Fibroblast of the aortic adventitia (primary cell): ENCODE measurements around the gene GFM1. TPM values are rescaled to one million over a fixed set of nuclear protein-coding genes. Genes with fewer than 3 reads are reported as not detected.

ENCODE experiments used
- DNase-seq: peaks from one replicate; pipeline ENCODE4 v3.0.0-alpha.2; 2010; ENCODE audit warnings: low read depth
- H3K4me3 ChIP-seq: 2 replicates; pipeline ENCODE4 v1.5.1; 2011; ENCODE audit warnings: low read depth, mild to moderate bottlenecking, control low read depth, low read length, moderate library complexity
- CTCF ChIP-seq: IDR thresholded peaks from 2 replicates; pipeline ENCODE4 v1.5.1; 2011; ENCODE audit warnings: mild to moderate bottlenecking, low read length, control low read depth, inconsistent platforms; ENCODE audit not compliant: insufficient read depth
- total RNA-seq: library from RNA; depleted of rRNA; stranded (reverse); fragments of >200 nt; gene quantifications from 2 replicates; pipeline ENCODE4 v1.2.3, GENCODE V29; 2012; ENCODE audit warnings: low replicate concordance

GFM1 gene
- total RNA-seq, 1 donor = 49.4 TPM

- DNase-seq = peak; percentile 72
- peak within 1 kb of the TSS; percentile 69 for H3K4me3 ChIP-seq
- no peak for TF ChIP-seq CTCF
Observed at GRCh38 chr3:158731938-158732855, 87.9 kb downstream of the GFM1 start, which contains the start of gene RARRES1. TSS of gene RARRES1 (minus strand) at chr3:158732457. CDS start at chr3:158732415, 42 bp downstream.

GRCh38 chr3:158732856-158733200, 88.5 kb downstream of the GFM1 start:
- TF ChIP-seq CTCF = no peak
- peak overlapping the region; percentile 69 for H3K4me3 ChIP-seq
- DNase-seq = no peak

GRCh38 chr3:158733656-158734055, 89.3 kb downstream of the GFM1 start:
- DNase-seq = no peak
- no peak overlapping the region for H3K4me3 ChIP-seq
- no peak for TF ChIP-seq CTCF

- no peak for DNase-seq
- no peak for TF ChIP-seq CTCF
- H3K4me3 ChIP-seq = no peak overlapping the region
Observed at GRCh38 chr3:158735296-158736033, 91.1 kb downstream of the GFM1 start.

- DNase-seq = no peak
- TF ChIP-seq CTCF = no peak
- no peak overlapping the region for H3K4me3 ChIP-seq
Observed at GRCh38 chr3:158737410-158737809, 93.1 kb downstream of the GFM1 start.

GRCh38 chr3:158737976-158738615, 93.8 kb downstream of the GFM1 start:
- no peak overlapping the region for H3K4me3 ChIP-seq
- peak; percentile 35 for DNase-seq
- TF ChIP-seq CTCF = no peak
